IPS-18a (cell line): ENCODE data around the gene RAI1.
"Not testable (repeated sequence)": the region's sequence is repeated elsewhere in the genome, so short reads cannot be mapped to it uniquely, and the experiment has no call there.

Experiments used
- H3K27ac ChIP-seq: one replicate; pipeline ENCODE4 v1.5.1; 2013; ENCODE audit warnings: low read length
- H3K27me3 ChIP-seq: one replicate; pipeline ENCODE4 v1.6.1; 2013; ENCODE audit warnings: mild to moderate bottlenecking, low read length; ENCODE audit not compliant: control insufficient read depth, insufficient read depth
- H3K36me3 ChIP-seq: one replicate; pipeline ENCODE4 v1.6.1; 2013; ENCODE audit warnings: low read depth, low read length; ENCODE audit not compliant: control insufficient read depth
- H3K4me1 ChIP-seq: one replicate; pipeline ENCODE4 v1.6.1; 2013; ENCODE audit warnings: low read depth, low read length; ENCODE audit not compliant: control insufficient read depth
- H3K4me3 ChIP-seq: one replicate; pipeline ENCODE4 v1.5.1; 2013; ENCODE audit warnings: low read length
- H3K9ac ChIP-seq: one replicate; pipeline ENCODE4 v1.6.1; 2013; ENCODE audit warnings: mild to moderate bottlenecking, low read length, moderate library complexity
- H3K9me3 ChIP-seq: one replicate; pipeline ENCODE4 v1.6.1; 2013; ENCODE audit warnings: low read depth, low read length; ENCODE audit not compliant: control insufficient read depth

Gene RAI1

GRCh38 chr17:17683710-17684365 lies 2.6 kb downstream of the RAI1 start:
- peak overlapping the region; percentile 60 for H3K4me3 ChIP-seq
- H3K9me3 ChIP-seq: no peaks in the 10 kb centered on the region
- H3K27me3 ChIP-seq: peaks cover 82% of the 10 kb centered on the region
- H3K4me1 ChIP-seq: peaks cover 14% of the 10 kb centered on the region
- no peaks in the 10 kb centered on the region for H3K36me3 ChIP-seq
- no peak overlapping the region for H3K9ac ChIP-seq
- H3K27ac ChIP-seq: no peak overlapping the region

- Histone ChIP-seq H3K36me3 (no peaks in the 10 kb centered on the region), H3K4me3 (no peak overlapping the region), H3K9ac (no peak overlapping the region), H3K9me3 (no peaks in the 10 kb centered on the region), H3K4me1 (peaks cover 14% of the 10 kb centered on the region), H3K27ac (no peak overlapping the region), H3K27me3 (peaks cover 72% of the 10 kb centered on the region)
Measured at GRCh38 chr17:17684906-17685774, 3.9 kb downstream of the RAI1 start.

- no peak overlapping the region for H3K4me3 ChIP-seq
- no peaks in the 10 kb centered on the region for H3K36me3 ChIP-seq
- peaks cover 14% of the 10 kb centered on the region for H3K4me1 ChIP-seq
- H3K9ac ChIP-seq: no peak overlapping the region
- H3K9me3 ChIP-seq: no peaks in the 10 kb centered on the region
- peaks cover 71% of the 10 kb centered on the region for H3K27me3 ChIP-seq
- no peak overlapping the region for H3K27ac ChIP-seq
Measured at GRCh38 chr17:17685775-17686291, 4.6 kb downstream of the RAI1 start.

GRCh38 chr17:17689312-17689711 lies 8.1 kb downstream of the RAI1 start:
- Histone ChIP-seq H3K9me3 (no peaks in the 10 kb centered on the region), H3K4me3 (no peak overlapping the region), H3K27ac (no peak overlapping the region), H3K36me3 (no peaks in the 10 kb centered on the region), H3K27me3 (peaks cover 52% of the 10 kb centered on the region), H3K4me1 (peaks cover 28% of the 10 kb centered on the region), H3K9ac (no peak overlapping the region)

GRCh38 chr17:17690233-17690632 lies 9.0 kb downstream of the RAI1 start:
- not testable (repeated sequence) for H3K4me3 ChIP-seq, H3K27ac ChIP-seq, H3K36me3 ChIP-seq, H3K9me3 ChIP-seq, H3K9ac ChIP-seq
- Histone ChIP-seq H3K4me1 (peaks cover 26% of the 10 kb centered on the region), H3K27me3 (peaks cover 46% of the 10 kb centered on the region)

- Histone ChIP-seq H3K27me3 (peaks cover 47% of the 10 kb centered on the region), H3K27ac (no peak overlapping the region), H3K4me3 (no peak overlapping the region), H3K9ac (no peak overlapping the region), H3K36me3 (no peaks in the 10 kb centered on the region), H3K9me3 (no peaks in the 10 kb centered on the region), H3K4me1 (peaks cover 19% of the 10 kb centered on the region)
Measured at GRCh38 chr17:17691468-17692263, 10.4 kb downstream of the RAI1 start.

GRCh38 chr17:17692353-17693252 lies 11.3 kb downstream of the RAI1 start:
- H3K9ac ChIP-seq: peak overlapping the region; percentile 53
- no peaks in the 10 kb centered on the region for H3K36me3 ChIP-seq
- H3K4me3 ChIP-seq: peak overlapping the region; percentile 29
- peaks cover 47% of the 10 kb centered on the region for H3K27me3 ChIP-seq
- no peak overlapping the region for H3K27ac ChIP-seq
- peaks cover 19% of the 10 kb centered on the region for H3K4me1 ChIP-seq
- H3K9me3 ChIP-seq: no peaks in the 10 kb centered on the region

- peak overlapping the region; percentile 53 for H3K9ac ChIP-seq
- peak overlapping the region; percentile 13 for H3K27ac ChIP-seq
- H3K9me3 ChIP-seq: no peaks in the 10 kb centered on the region
- peak overlapping the region; percentile 29 for H3K4me3 ChIP-seq
- H3K27me3 ChIP-seq: peaks cover 57% of the 10 kb centered on the region
- H3K36me3 ChIP-seq: no peaks in the 10 kb centered on the region
- H3K4me1 ChIP-seq: peaks cover 22% of the 10 kb centered on the region
Measured at GRCh38 chr17:17693253-17694168, 12.3 kb downstream of the RAI1 start.

GRCh38 chr17:17694169-17695081 lies 13.2 kb downstream of the RAI1 start:
- Histone ChIP-seq H3K4me3 (peak overlapping the region; percentile 51), H3K27me3 (peaks cover 65% of the 10 kb centered on the region), H3K27ac (no peak overlapping the region), H3K9me3 (no peaks in the 10 kb centered on the region), H3K9ac (peak overlapping the region; percentile 53), H3K4me1 (peaks cover 30% of the 10 kb centered on the region), H3K36me3 (no peaks in the 10 kb centered on the region)
